Loucy (cell line): ENCODE measurements around the gene FDX1.

ENCODE experiments used
- EZH2phosphoT487 ChIP-seq: fragments of 200-600 bp; IDR thresholded peaks from 2 replicates; pipeline ENCODE4 v1.6.1; 2018; ENCODE audit warnings: antibody characterized with exemption, mild to moderate bottlenecking, moderate library complexity, borderline replicate concordance
- TF ChIP-seq, protein P1 (sequence below): fragments of 200-600 bp; sonication (generic); conservative IDR thresholded peaks from 2 replicates; pipeline ENCODE4 v1.5.1; 2014; ENCODE audit warnings: mild to moderate bottlenecking, antibody characterized with exemption, low read length

DNA sequence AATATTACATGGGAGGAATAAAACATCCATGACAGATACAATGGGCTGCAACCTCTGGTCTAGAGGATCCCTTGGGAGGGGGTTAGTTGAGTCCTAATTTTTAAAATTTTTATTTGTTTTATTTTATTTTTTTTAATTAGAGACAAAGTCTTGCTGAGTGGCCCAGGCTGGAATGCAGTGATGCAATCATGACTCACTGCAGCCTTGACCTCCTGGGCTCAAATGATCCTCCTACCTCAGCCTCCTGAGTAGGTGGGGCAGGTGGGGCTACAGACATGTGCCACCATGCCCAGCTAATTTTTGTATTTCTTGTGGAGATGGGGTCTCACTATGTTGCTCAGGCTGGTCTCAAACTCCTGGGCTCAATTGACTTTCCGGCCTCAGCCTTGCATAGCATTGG lies 43.1 kb downstream of the FDX1 start:
- TF ChIP-seq, protein P1, sequence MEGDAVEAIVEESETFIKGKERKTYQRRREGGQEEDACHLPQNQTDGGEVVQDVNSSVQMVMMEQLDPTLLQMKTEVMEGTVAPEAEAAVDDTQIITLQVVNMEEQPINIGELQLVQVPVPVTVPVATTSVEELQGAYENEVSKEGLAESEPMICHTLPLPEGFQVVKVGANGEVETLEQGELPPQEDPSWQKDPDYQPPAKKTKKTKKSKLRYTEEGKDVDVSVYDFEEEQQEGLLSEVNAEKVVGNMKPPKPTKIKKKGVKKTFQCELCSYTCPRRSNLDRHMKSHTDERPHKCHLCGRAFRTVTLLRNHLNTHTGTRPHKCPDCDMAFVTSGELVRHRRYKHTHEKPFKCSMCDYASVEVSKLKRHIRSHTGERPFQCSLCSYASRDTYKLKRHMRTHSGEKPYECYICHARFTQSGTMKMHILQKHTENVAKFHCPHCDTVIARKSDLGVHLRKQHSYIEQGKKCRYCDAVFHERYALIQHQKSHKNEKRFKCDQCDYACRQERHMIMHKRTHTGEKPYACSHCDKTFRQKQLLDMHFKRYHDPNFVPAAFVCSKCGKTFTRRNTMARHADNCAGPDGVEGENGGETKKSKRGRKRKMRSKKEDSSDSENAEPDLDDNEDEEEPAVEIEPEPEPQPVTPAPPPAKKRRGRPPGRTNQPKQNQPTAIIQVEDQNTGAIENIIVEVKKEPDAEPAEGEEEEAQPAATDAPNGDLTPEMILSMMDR: no peak
- TF ChIP-seq EZH2phosphoT487: no peak
